HUDEP-2 (cell line): ENCODE results near the gene CRHR2.

Experiments used
- DNase-seq, 76 experiments: peaks; one replicate each; lab custom pipeline; 2025; ENCODE audit not compliant: unreplicated experiment in 76 of 76; lab: John Stamatoyannopoulos, UW

CRHR2 gene

DNA sequence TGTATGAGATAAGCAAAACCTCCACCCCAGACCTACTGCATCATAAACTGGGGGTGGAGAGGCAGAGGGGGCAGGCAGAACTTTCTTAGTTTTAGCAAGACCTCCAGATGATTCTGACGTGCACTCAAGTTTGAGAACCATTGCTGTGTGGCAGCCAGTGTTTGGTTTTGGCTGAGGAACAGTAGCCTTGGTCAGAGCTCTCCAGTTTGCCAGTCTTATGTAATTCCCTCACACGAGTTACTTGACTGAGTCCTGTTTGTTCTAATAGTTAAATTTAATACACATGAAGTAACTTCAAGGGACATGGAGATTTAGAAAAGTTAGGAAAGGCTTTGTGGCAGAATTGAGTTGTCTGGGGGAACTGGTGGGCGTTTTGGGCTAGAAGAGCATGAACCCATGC is 49.0 kb downstream of the CRHR2 start:
- no peak for DNase-seq

DNA sequence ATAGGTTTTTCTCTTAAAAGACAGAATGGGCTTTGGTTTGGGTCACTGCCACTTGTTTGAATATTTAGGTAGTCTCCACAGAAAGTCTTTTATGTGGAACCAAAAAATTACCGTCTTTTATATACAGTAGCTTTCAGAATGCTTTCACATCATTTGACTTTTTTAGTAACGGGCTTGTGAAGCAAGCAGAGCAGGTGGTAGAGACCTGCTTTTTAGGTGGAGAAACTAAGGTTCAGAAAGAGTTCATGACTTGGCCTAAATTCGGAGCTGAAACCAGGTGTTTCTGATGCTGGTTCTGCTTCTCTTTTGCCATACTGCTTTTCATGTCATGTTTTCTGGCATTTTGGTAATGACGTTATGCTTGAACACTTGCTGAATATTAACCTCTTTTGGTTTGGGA is 51.3 kb downstream of the CRHR2 start:
- DNase-seq: no peak

DNA sequence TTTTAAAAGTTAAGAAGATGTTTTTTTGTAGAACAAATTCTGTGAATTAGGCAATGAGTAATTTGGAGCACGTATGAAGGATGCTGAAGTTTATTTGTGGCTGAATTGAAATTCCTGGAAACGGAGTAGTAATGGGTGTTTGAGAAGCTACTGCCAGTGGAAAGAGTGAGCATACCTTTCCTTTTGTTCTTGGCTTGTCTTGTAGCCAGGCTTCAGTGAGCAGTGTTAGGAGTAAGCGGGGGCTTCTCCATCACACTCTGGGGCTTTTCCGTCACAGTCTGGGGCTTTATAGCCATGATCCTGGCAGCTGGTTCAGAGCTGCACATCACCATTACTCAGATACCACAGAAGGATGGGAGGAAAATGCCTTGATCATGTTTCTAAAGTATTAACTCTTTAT is 55.2 kb downstream of the CRHR2 start:
- no peak for DNase-seq

DNA sequence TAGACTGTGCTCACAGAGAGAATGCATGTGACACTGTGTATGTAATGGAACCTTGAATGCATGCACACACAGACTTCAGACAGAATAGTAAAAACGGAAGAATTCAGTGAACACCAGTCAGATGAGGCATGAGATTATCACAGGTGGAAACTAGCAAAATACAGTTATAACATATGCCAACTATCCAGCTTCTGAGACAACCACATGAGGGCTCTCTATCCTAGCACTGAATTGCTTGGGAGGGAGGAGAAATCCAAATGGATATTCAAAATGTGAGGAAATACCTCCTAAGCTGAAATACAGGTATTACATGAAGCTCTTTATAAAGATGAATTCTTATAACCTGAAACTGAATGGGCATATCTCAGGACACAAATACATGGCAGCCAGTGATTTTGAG is 57.0 kb downstream of the CRHR2 start:
- DNase-seq: no peak

DNA sequence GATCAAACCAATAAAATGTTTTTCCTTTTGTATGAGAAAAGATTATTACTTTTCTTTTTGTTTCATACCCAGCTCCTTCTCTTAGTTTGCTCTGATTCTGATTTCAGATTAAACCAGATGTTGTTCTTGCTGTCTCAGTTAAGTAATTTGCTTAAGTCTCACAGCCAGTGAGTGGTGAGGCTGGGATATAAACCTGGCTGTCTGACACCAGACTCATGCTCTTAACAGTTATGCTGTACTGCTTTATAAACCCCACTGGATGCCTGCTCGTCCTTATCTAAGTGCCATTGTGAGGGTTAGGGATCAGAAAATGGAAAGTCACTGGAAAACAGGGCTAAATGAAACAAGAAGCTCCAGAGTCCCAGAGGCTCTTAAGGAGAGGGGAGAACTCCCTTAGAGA is 63.3 kb downstream of the CRHR2 start:
- no peak for DNase-seq

DNA sequence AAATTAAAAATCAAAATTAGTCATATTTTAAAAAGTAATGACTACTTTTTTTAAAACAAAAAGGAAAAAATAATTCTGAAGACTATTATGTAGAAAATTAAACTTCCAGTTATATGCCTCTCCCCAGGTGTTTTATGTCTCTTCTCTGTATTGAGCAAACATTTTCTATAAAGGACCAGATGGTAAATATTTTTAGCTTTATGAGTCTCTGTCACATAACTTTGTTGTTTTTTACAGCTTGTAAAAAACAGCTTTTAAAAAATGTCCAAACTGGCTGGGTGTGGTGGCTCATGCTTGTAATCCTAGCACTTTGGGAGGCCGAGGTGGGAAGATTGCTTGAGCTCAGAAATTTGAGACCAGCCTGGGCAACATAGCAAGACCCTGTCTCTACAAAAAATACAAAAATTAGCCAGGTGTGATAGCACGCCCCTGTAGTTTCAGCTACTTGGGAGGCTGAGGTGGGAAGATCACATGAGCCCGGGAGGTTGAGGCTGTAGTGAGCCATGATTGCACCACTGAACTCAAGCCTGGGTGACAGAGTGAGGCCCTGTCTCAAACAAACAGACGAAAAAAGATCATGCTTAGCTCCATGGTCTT is 64.1 kb downstream of the CRHR2 start:
- DNase-seq: no peak

DNA sequence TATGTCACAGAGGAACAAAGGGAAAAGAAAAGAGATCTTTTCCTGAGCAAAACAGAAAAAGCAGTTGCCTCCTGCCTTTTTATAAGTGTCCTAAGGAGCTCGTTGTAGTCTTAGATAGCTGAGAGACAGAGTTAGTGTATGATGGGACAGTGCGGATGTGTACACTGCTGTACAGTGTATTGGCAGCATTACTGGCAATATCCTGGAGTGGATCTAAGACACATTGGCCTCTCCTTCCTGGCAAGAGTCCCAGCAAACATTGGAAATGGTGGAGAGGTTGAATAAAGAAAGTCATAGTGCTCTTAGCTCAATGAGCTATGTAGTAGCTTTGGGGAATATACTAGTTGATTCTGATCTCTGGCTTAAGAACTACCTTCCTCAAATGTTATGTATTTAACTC is 64.9 kb downstream of the CRHR2 start:
- DNase-seq: no peak

DNA sequence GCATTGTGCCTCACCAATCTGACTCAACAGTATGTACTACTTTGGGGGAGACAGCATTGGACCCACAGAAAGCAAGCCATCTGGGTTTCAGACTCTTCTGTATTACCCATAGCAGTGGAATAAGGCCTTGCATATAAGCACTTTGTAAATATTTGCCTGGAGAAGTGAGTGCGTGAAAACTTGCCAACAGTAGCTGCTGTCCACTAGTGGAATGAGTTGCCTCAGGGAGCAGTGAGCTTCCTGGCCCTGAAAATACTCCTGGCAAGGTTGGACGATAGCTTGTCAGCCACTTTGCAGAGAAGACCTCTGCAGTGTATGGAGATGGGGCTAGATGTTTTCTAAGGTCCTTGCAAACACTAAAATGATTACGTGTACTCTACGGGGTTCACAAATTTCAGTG is 65.9 kb downstream of the CRHR2 start:
- no peak for DNase-seq

DNA sequence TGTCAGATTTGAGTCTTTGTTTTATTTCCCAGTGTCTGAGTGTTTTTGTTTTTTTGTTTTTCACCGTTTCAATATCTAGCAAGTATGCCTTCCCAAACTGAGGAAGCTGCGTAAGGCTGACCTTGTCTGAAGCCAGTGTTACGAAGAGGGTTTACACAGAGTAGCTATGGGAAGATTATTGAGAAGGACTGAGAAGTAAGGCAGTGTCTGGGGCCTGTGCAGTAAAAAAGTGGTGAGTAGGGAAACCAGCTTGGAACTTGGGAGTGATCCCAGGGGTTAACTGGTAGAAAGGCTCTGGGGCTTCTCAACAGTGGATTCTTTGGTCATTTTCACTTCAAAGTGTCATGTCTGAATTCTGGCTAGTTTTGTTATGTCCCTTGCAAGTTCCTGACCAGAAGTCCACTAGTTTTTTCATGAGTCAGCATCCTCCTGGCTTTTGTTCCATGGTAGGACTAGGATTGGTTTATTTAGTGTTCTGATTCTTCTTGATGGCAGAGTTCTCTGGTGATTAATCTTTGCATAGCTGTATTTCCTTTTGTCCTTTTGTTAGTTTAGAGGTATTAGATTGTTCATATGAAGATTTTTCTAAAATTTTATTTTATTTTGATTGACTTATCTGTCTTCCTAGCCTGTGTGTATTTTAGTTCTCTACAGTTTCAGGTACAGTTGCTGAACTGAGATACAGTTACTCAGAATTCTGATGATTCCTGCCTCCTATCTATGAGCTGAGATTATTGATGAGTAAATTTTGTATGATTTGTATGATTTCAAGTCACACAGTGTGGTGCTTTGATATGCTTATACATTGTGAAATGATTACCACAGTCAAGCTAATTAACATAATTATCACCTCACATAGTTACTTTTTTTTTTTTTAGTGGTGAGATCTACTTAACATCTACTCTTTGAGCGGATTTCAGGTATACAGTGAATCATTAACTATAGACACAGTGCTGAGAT is 68.6 kb downstream of the CRHR2 start:
- DNase-seq: no peak

DNA sequence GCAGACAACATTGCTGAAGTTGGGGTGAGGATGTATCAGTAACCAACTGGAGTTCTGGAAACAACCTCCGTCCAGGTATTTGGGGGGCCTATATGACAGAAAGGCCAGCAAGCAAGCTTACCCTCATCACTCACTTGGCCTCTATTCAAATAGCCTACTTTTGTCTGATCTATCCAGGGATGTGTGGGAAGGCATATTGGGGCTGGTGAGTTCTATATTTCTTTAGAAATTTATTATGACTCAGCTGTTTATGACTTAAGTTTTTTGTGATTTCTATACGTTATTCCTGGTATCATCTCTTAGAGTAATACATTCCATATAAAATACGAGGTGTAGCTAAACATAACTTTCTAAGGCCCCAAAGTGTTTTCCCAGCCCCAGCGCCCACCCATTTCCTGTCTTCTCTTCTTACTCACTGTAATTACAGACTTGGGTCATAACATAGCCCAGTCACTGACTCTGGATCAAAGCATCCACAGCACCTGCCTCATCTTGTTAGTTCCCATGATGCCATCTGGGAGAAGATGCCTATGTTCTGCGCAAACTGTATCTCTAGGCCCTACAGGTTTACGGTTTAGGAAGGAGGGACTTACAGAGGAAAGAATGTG is 69.5 kb downstream of the CRHR2 start:
- no peak for DNase-seq

DNA sequence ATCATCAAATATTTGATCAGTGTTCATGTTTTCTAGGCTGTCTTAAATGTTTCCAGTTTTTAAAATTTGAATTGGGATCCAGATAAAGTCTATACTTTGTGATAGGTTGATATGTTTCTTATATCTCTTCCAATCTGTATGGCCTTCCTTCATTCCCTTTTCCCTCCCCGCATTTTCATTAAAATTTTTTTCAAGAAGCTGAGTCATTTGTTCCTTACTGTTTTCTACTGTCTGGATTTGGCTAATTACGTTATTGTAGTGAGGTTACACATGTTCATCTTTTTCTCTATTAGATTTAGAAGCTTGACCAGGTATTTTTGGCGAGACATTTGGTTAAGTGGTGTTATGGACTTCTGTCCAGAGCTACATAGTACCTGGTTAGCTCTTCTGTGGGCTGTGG is 76.4 kb downstream of the CRHR2 start:
- DNase-seq: no peak

DNA sequence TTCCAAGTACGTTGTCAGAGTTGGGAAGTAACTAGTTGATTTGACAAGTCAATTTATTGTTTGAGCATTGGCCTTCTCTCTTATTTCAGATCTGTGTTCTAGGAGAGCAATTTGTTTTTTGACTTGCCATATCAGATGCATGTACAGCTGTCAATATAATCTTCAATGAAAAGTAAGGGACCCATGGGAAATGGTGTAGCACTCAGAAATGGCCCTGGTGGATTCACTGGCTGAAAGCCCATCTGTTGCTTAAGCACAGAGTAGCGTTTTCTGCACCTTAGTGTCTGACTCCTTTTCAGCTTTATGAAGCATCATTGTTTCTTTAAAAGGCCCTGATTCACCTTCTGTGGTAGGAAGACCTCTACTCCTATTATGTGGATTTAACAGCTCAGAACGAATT is 77.4 kb downstream of the CRHR2 start:
- no peak for DNase-seq
